B cell (primary cell): ENCODE data around the gene KNSTRN. TPM values are rescaled to one million over a fixed set of nuclear protein-coding genes. Genes with fewer than 3 reads are reported as not detected.

Experiments used
- ATAC-seq: fragments of 200-7000 bp; cut with Tn5 transposase; one replicate; pipeline ENCODE4 v1.10.0; 2021; ENCODE audit warnings: low read depth, mild to moderate bottlenecking, moderate number of reproducible peaks, moderate library complexity
- CTCF ChIA-PET: fragments of 350-600 bp; sonication (Branson Sonifier 250); formaldehyde crosslinking; loops from one replicate; lab custom pipeline; 2021; ENCODE audit warnings: antibody characterized with exemption, inconsistent platforms; lab: Charles Lee
- POLR2A ChIA-PET: fragments of 350-600 bp; sonication (Branson Sonifier 250); formaldehyde crosslinking; loops from one replicate; lab custom pipeline; 2021; ENCODE audit warnings: antibody characterized with exemption; lab: Charles Lee
- DNase-seq: peaks from one replicate; pipeline ENCODE4 v3.0.0; 2013
- H2AFZ ChIP-seq: 2 replicates; pipeline ENCODE4 v1.6.1; 2012; ENCODE audit warnings: mild to moderate bottlenecking, low read depth, low read length; ENCODE audit not compliant: insufficient read depth, poor library complexity, severe bottlenecking
- H3K27ac ChIP-seq, 2 donors: 1 replicate in 1 of 2; 2 replicates in 1 of 2; pipeline ENCODE4 v1.5.1; 2012 to 2013; ENCODE audit warnings: low read length in 2 of 2, mild to moderate bottlenecking in 2 of 2, moderate library complexity in 1 of 2
- H3K27me3 ChIP-seq, 4 experiments: fragments of 200-600 bp in 1 of 4; sonication (generic) in 1 of 4; replicated peaks in 1 of 4; 1 replicate in 2 of 4; 2 replicates in 2 of 4; pipeline versions ENCODE4 v1.6.1 to v1.7.0; 2013 to 2016; ENCODE audit warnings: low read length in 3 of 4, mild to moderate bottlenecking in 2 of 4, mixed read lengths in 1 of 4, moderate library complexity in 1 of 4; ENCODE audit not compliant: insufficient read depth in 4 of 4, control insufficient read depth in 3 of 4; ENCODE audit errors: control extremely low read depth in 1 of 4
- H3K36me3 ChIP-seq, 2 experiments: replicated peaks in 1 of 2; 1 replicate in 1 of 2; 2 replicates in 1 of 2; pipeline versions ENCODE4 v1.6.1 to v1.7.1; 2013; ENCODE audit warnings: low read length in 1 of 2; ENCODE audit not compliant: insufficient read depth in 2 of 2, control insufficient read depth in 1 of 2; ENCODE audit errors: control extremely low read depth in 1 of 2, extremely low read depth in 1 of 2
- H3K4me1 ChIP-seq, 2 donors: fragments of 200-600 bp in 1 of 2; sonication (generic) in 1 of 2; 1 replicate in 1 of 2; 2 replicates in 1 of 2; pipeline versions ENCODE4 v1.5.1 to v1.6.1; 2013 to 2017; ENCODE audit warnings: low read length in 2 of 2; ENCODE audit not compliant: control insufficient read depth in 2 of 2, insufficient read depth in 2 of 2
- H3K4me2 ChIP-seq: replicated peaks from 2 replicates; pipeline ENCODE3; 2012; ENCODE audit warnings: mild to moderate bottlenecking, low read depth, low read length; ENCODE audit not compliant: poor library complexity, severe bottlenecking
- H3K4me3 ChIP-seq, 5 experiments: fragments of 200-600 bp in 1 of 5; sonication (generic) in 1 of 5; 1 replicate in 3 of 5; 2 replicates in 2 of 5; pipeline versions ENCODE4 v1.5.1 to v1.7.0; 2011 to 2016; ENCODE audit warnings: low read length in 4 of 5, mild to moderate bottlenecking in 4 of 5, low read depth in 2 of 5, control low read depth in 1 of 5, moderate library complexity in 1 of 5; ENCODE audit not compliant: insufficient read depth in 1 of 5; ENCODE audit errors: control extremely low read depth in 1 of 5, extremely low read depth in 1 of 5
- H3K79me2 ChIP-seq: fragments of 200-600 bp; sonication (generic); one replicate; pipeline ENCODE4 v1.6.0; 2016; ENCODE audit warnings: low read length; ENCODE audit not compliant: control insufficient read depth, insufficient read depth
- H3K9ac ChIP-seq: fragments of 200-600 bp; sonication (generic); 2 replicates; pipeline ENCODE4 v1.6.1; 2017; ENCODE audit warnings: mild to moderate bottlenecking, low read length, moderate library complexity
- H3K9me3 ChIP-seq, 3 donors: one replicate each; pipeline versions ENCODE4 v1.6.1 to v1.7.1; 2013; ENCODE audit warnings: low read length in 2 of 3; ENCODE audit not compliant: control insufficient read depth in 2 of 3, insufficient read depth in 1 of 3; ENCODE audit errors: control extremely low read depth in 1 of 3
- H4K20me1 ChIP-seq: 2 replicates; pipeline ENCODE4 v1.6.0; 2012; ENCODE audit warnings: mild to moderate bottlenecking, low read length; ENCODE audit not compliant: insufficient read depth, control insufficient read depth, poor library complexity, severe bottlenecking
- H3K27ac Mint-ChIP-seq: one replicate; pipeline ENCODE4 v1.8.0; 2021; ENCODE audit warnings: mixed read lengths
- H3K27me3 Mint-ChIP-seq: one replicate; pipeline ENCODE4 v1.8.0; 2021; ENCODE audit warnings: mixed read lengths
- H3K4me1 Mint-ChIP-seq: one replicate; pipeline ENCODE4 v1.8.0; 2021; ENCODE audit warnings: mixed read lengths
- H3K4me3 Mint-ChIP-seq: one replicate; pipeline ENCODE4 v1.8.0; 2021; ENCODE audit warnings: mixed read lengths
- H3K9me3 Mint-ChIP-seq: one replicate; pipeline ENCODE4 v1.8.0; 2022; ENCODE audit warnings: mixed read lengths; ENCODE audit not compliant: insufficient read depth
- CTCF ChIP-seq: fragments of 200-600 bp; IDR thresholded peaks from one replicate; pipeline ENCODE4 v1.8.0; 2022; ENCODE audit warnings: antibody characterized with exemption, mild to moderate bottlenecking
- EZH2 ChIP-seq: IDR thresholded peaks from 2 replicates; pipeline ENCODE4 v1.6.1; 2012; ENCODE audit warnings: borderline replicate concordance, low read depth, mild to moderate bottlenecking, moderate library complexity, low read length; ENCODE audit not compliant: insufficient read depth, poor library complexity, severe bottlenecking
- WGBS: methylation state at CpG from one replicate; pipeline ENCODE4 v1.1.5; 2013; ENCODE audit warnings: missing lambda C conversion rate; ENCODE audit not compliant: insufficient coverage; 5-methylcytosine and 5-hydroxymethylcytosine counted together
- intact Hi-C: fragments of 100-400 bp; cut with micrococcal nuclease; formaldehyde crosslinking; loops from one replicate; pipeline ENCODE4 v1.10.0; 2022
- polyA plus RNA-seq: library from polyadenylated mRNA; depleted of rRNA; stranded (reverse); fragments of >200 nt; gene quantifications from 2 replicates; pipeline ENCODE4 v1.2.3, GENCODE V29; 2012
- total RNA-seq, 2 donors: library from RNA; stranded (reverse); fragments of 120-200 nt in 1 of 2; gene quantifications; 1 replicate in 1 of 2; 2 replicates in 1 of 2; pipeline versions ENCODE4 v1.2.3 to v1.2.4, GENCODE V29; 2013 to 2022

Gene KNSTRN
- total and polyA plus RNA-seq, 2 donors (not counting 1 experiment from before 2014, with no cell fraction given), result 4.0 to 14.0 TPM

DNA sequence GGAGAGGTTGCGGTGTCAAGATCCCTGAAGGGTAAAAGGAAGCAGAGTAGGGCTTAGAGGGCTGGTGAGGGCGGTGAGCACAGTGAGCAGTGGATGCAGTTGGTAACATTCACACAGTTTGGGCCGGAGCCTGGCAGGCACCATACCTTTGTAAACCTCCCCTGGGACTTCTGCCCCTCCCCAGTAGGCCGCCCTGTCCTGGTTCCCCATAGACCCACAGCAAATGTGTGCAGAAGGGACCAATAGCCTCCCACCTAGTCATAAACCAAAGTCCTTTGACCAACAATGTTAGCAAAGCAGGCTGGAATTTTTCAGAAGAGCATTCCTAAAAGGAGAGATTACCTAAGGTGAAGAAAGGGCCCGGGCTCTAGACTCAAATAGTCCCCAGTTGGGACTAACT, 33.4 kb upstream of the KNSTRN start:
- Mint-ChIP-seq H3K27ac (no peak overlapping the region), H3K4me1 (no peaks in the 10 kb centered on the region), H3K27me3 (no peaks in the 10 kb centered on the region), H3K9me3 (no peaks in the 10 kb centered on the region), H3K4me3 (no peak overlapping the region)
- H3K4me3 ChIP-seq, result no peak overlapping the region
- H3K27me3 ChIP-seq, result no peaks in the 10 kb centered on the region
- no peak for ATAC-seq
- no peak overlapping the region for H2AFZ ChIP-seq
- TF ChIP-seq CTCF, result no peak
- TF ChIP-seq EZH2, result no peak
- no peaks in the 10 kb centered on the region for H3K4me1 ChIP-seq
- H3K4me2 ChIP-seq, result no peak overlapping the region
- no peaks in the 10 kb centered on the region for H4K20me1 ChIP-seq
- no peak overlapping the region for H3K27ac ChIP-seq
- intact Hi-C loops, result no loop called here
- no peak for DNase-seq
- no peaks in the 10 kb centered on the region for H3K36me3 ChIP-seq
- ChIA-PET CTCF (interaction anchor here (1.5 to 15.0 kb wide), 3 partner anchors 8 to 73 kb away, joined by 3 to 308 read pairs (median 3); no protein-coding TSS in a partner anchor), POLR2A (no interaction called here)
- H3K79me2 ChIP-seq, result no peaks in the 10 kb centered on the region
- H3K9me3 ChIP-seq, result no peaks in the 10 kb centered on the region
- 83% methylated on average over 2 of the region's 5 CpGs for WGBS
- no peak overlapping the region for H3K9ac ChIP-seq

DNA sequence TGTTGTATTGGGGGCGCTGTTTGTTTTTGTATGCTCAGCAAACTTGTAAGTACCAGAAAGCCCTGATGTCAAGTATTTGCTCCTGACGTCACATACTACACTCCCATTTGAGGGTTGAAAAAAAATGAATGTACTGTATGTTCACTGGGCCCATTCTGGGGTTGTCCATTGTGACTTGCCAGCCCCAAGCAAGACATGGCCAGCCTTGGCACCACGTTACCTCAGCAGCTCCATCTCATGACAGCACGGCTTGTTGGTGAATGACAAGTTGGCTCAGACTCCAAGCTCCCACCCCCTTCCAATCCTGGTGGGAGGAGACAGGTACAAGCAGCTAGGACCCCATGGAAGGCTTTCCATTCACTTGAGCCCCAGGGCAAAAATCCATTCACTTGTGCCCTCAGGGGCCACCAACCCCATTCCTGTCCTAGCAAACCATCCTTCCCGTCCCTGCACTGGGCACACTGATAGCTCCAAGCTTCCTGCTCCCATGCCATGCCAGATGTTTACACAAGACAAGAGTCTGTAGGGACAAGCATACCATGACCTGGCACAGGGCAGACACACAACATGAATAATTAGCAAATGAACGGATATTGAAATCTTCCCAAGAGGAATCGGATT, 30.1 kb upstream of the KNSTRN start:
- H3K4me1 ChIP-seq, result peaks cover 0 to under 1% of the 10 kb centered on the region in 2 donors
- H3K9me3 ChIP-seq, result no peaks in the 10 kb centered on the region
- no peak overlapping the region for H2AFZ ChIP-seq
- H3K36me3 ChIP-seq, result no peaks in the 10 kb centered on the region
- intact Hi-C loops, result no loop called here
- ChIA-PET CTCF (interaction anchor here (1.0 to 1.3 kb wide), 2 partner anchors 11 to 15 kb away, joined by 3 read pairs; partner anchors contain the start of gene CCDC9B), POLR2A (no interaction called here)
- H3K79me2 ChIP-seq, result peaks cover 2% of the 10 kb centered on the region
- H3K4me3 ChIP-seq, result no peak overlapping the region
- ATAC-seq, result no peak
- H3K27me3 Mint-ChIP-seq, result peaks cover 8% of the 10 kb centered on the region
- H3K27ac ChIP-seq, result no peak overlapping the region
- no peak overlapping the region for H3K9ac ChIP-seq
- H3K4me2 ChIP-seq, result no peak overlapping the region
- H3K27me3 ChIP-seq, result peaks cover 0 to 6% (median 0%) of the 10 kb centered on the region in 4 experiments
- no peaks in the 10 kb centered on the region for H3K9me3 Mint-ChIP-seq
- WGBS, result 71% methylated on average over 3 of the region's 7 CpGs
- H3K4me3 Mint-ChIP-seq, result no peak overlapping the region
- H4K20me1 ChIP-seq, result no peaks in the 10 kb centered on the region
- TF ChIP-seq CTCF, result no peak
- TF ChIP-seq EZH2, result no peak
- no peak for DNase-seq
- peaks cover 3% of the 10 kb centered on the region for H3K4me1 Mint-ChIP-seq
- no peak overlapping the region for H3K27ac Mint-ChIP-seq
